HEK293 (cell line): ENCODE data around the gene YIPF1.

Source experiments
- CTCF ChIA-PET: fragments of 350-600 bp; formaldehyde crosslinking; extraction: SDS; loops from one replicate; lab custom pipeline; 2021; ENCODE audit warnings: antibody characterized with exemption; lab: Yijun Ruan, JAX
- POLR2A ChIA-PET: fragments of 300-600 bp; formaldehyde crosslinking; extraction: SDS; loops from one replicate; lab custom pipeline; 2020; ENCODE audit warnings: antibody characterized with exemption, inconsistent platforms; lab: Yijun Ruan, JAX
- H3K27ac ChIP-seq: fragments of 200-500 bp; sonication (Bioruptor generic); 2 replicates; pipeline ENCODE4 v1.5.1; 2014; ENCODE audit warnings: low read depth, low read length, control low read depth, inconsistent platforms; ENCODE audit errors: extremely low read depth
- H3K36me3 ChIP-seq, 2 experiments: fragments of 200-500 bp in 1 of 2; sonication (Bioruptor generic) in 1 of 2; 1 replicate in 1 of 2; 2 replicates in 1 of 2; pipeline ENCODE4 v1.5.1; 2014 to 2017; ENCODE audit warnings: inconsistent platforms in 2 of 2, low read length in 2 of 2; ENCODE audit not compliant: control insufficient read depth in 2 of 2, insufficient read depth in 1 of 2
- H3K4me1 ChIP-seq: fragments of 200-500 bp; sonication (Bioruptor generic); 2 replicates; pipeline ENCODE4 v1.5.1; 2014; ENCODE audit warnings: mild to moderate bottlenecking, low read length, inconsistent platforms; ENCODE audit not compliant: control insufficient read depth, insufficient read depth
- H3K4me3 ChIP-seq: 2 replicates; pipeline ENCODE4 v1.5.1; 2011; ENCODE audit warnings: low read depth, mild to moderate bottlenecking, control low read depth, low read length, moderate library complexity
- H3K9me3 ChIP-seq: fragments of 200-500 bp; sonication (Bioruptor generic); 2 replicates; pipeline ENCODE4 v1.5.1; 2014; ENCODE audit warnings: low read depth, low read length, inconsistent platforms; ENCODE audit not compliant: control insufficient read depth, insufficient read depth
- KLF7 ChIP-seq: fragments of 450-650 bp; formaldehyde crosslinking; IDR thresholded peaks from 2 replicates; pipeline ENCODE4 v1.5.1; 2016; ENCODE audit warnings: missing biosample characterization, missing genetic modification characterization, borderline replicate concordance
- KLF8 ChIP-seq: fragments of 450-650 bp; formaldehyde crosslinking; IDR thresholded peaks from 2 replicates; pipeline ENCODE4 v1.5.1; 2016; ENCODE audit warnings: missing biosample characterization, missing genetic modification characterization
- SCRT1 ChIP-seq: fragments of 450-650 bp; formaldehyde crosslinking; IDR thresholded peaks from 2 replicates; pipeline ENCODE4 v1.5.1; 2016; ENCODE audit warnings: missing biosample characterization, missing genetic modification characterization, borderline replicate concordance
- SCRT2 ChIP-seq: fragments of 450-650 bp; formaldehyde crosslinking; IDR thresholded peaks from 2 replicates; pipeline ENCODE4 v1.5.1; 2016; ENCODE audit warnings: missing biosample characterization, missing genetic modification characterization
- ZNF112 ChIP-seq: fragments of 450-650 bp; formaldehyde crosslinking; IDR thresholded peaks from 2 replicates; pipeline ENCODE4 v1.5.0; 2017; ENCODE audit warnings: missing biosample characterization, missing genetic modification characterization
- ZNF23 ChIP-seq: fragments of 450-650 bp; formaldehyde crosslinking; IDR thresholded peaks from 2 replicates; pipeline ENCODE4 v1.5.1; 2016; ENCODE audit warnings: missing biosample characterization, missing genetic modification characterization, borderline replicate concordance
- ZNF335 ChIP-seq: fragments of 450-650 bp; formaldehyde crosslinking; conservative IDR thresholded peaks from 2 replicates; pipeline ENCODE4 v1.5.1; 2016; ENCODE audit warnings: missing biosample characterization, missing genetic modification characterization
- ZNF37A ChIP-seq: fragments of 450-650 bp; IDR thresholded peaks from 2 replicates; pipeline ENCODE4 v1.5.1; 2018; ENCODE audit warnings: missing biosample characterization, missing genetic modification characterization
- ZNF426 ChIP-seq: fragments of 450-650 bp; formaldehyde crosslinking; IDR thresholded peaks from 2 replicates; pipeline ENCODE4 v1.5.1; 2017; ENCODE audit warnings: missing biosample characterization, missing genetic modification characterization, mild to moderate bottlenecking, inconsistent platforms, moderate library complexity
- ZNF558 ChIP-seq: fragments of 450-650 bp; formaldehyde crosslinking; IDR thresholded peaks from 2 replicates; pipeline ENCODE4 v1.5.1; 2016; ENCODE audit warnings: missing biosample characterization, missing genetic modification characterization
- ZNF600 ChIP-seq: fragments of 450-650 bp; formaldehyde crosslinking; IDR thresholded peaks from 2 replicates; pipeline ENCODE4 v1.5.1; 2016; ENCODE audit warnings: missing biosample characterization, missing genetic modification characterization
- ZNF654 ChIP-seq: fragments of 450-650 bp; formaldehyde crosslinking; IDR thresholded peaks from 2 replicates; pipeline ENCODE4 v1.5.1; 2016; ENCODE audit warnings: low read depth, missing biosample characterization, missing genetic modification characterization
- ZNF747 ChIP-seq: fragments of 450-650 bp; formaldehyde crosslinking; IDR thresholded peaks from 2 replicates; pipeline ENCODE4 v1.5.1; 2016; ENCODE audit warnings: missing biosample characterization, missing genetic modification characterization
- ZSCAN16 ChIP-seq: fragments of 450-650 bp; formaldehyde crosslinking; IDR thresholded peaks from 2 replicates; pipeline ENCODE4 v1.5.1; 2016; ENCODE audit warnings: missing biosample characterization, missing genetic modification characterization
- ZXDB ChIP-seq: fragments of 450-650 bp; formaldehyde crosslinking; IDR thresholded peaks from 2 replicates; pipeline ENCODE4 v1.5.1; 2016; ENCODE audit warnings: missing biosample characterization, missing genetic modification characterization
- TF ChIP-seq, protein P1 (sequence below): fragments of 450-650 bp; formaldehyde crosslinking; IDR thresholded peaks from 2 replicates; pipeline ENCODE4 v1.5.1; 2016; ENCODE audit warnings: missing biosample characterization, missing genetic modification characterization
- TF ChIP-seq, protein P2 (sequence below): fragments of 450-650 bp; formaldehyde crosslinking; IDR thresholded peaks from 2 replicates; pipeline ENCODE4 v1.5.1; 2016; ENCODE audit warnings: missing biosample characterization, missing genetic modification characterization
- TF ChIP-seq, protein P3 (sequence below): fragments of 450-650 bp; formaldehyde crosslinking; IDR thresholded peaks from 2 replicates; pipeline ENCODE4 v1.5.1; 2017; ENCODE audit warnings: missing biosample characterization, missing genetic modification characterization
- TF ChIP-seq, protein P4 (sequence below): fragments of 450-650 bp; formaldehyde crosslinking; IDR thresholded peaks from 2 replicates; pipeline ENCODE4 v1.5.1; 2016; ENCODE audit warnings: missing biosample characterization, missing genetic modification characterization, borderline replicate concordance
- TF ChIP-seq, protein P5 (sequence below): fragments of 450-650 bp; formaldehyde crosslinking; IDR thresholded peaks from 2 replicates; pipeline ENCODE4 v1.5.1; 2016; ENCODE audit warnings: missing biosample characterization, missing genetic modification characterization

YIPF1 gene

DNA sequence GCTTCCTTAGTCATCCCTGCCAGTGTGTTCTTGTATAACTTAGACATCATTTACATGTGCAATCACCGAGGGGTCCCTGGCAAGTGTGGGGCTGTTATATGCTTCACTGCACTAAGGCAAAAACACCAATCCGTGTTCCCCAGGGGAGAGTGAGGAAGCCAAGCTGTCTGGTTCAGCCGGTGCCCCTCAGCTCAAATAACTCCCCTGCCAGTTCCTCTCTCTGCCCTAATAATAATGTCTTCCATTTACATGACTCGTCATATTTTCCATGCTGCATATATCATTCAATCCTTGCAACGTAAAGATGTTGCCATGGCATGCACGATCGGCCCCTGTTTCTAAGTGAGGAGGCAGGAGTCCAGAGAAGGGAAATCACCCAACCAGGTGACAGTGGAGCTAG, 27.1 kb downstream of the YIPF1 start (continued):
- TF ChIP-seq, protein P1, sequence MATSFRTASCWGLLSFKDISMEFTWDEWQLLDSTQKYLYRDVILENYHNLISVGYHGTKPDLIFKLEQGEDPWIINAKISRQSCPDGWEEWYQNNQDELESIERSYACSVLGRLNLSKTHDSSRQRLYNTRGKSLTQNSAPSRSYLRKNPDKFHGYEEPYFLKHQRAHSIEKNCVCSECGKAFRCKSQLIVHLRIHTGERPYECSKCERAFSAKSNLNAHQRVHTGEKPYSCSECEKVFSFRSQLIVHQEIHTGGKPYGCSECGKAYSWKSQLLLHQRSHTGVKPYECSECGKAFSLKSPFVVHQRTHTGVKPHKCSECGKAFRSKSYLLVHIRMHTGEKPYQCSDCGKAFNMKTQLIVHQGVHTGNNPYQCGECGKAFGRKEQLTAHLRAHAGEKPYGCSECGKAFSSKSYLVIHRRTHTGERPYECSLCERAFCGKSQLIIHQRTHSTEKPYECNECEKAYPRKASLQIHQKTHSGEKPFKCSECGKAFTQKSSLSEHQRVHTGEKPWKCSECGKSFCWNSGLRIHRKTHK (tag by site-specific recombination), result no peak
- TF ChIP-seq, all 188 proteins: peak for 0

DNA sequence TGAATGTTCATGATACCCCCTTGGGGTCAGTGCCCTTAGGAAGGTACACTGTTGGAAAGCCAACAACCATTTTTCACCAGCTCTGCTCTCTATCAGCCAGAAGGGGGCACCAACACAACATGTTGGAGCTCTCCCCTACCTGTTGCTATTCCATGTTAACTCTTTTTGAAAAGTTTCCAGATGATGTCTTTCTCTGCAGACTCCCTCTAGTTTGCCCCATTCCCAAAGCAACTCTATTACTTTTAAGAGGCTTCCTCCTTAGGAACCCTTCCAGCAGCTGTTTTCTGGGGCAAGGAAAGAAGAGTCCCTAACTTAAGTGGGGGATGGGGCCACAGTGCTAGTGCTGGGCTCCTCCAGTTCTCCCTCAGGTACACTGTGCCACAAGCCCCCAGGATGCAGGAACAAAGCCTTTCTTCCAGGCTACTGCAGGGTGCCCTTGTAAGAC, 28.6 kb downstream of the YIPF1 start:
- Histone ChIP-seq H3K36me3 (peaks cover 0 to 50% of the 10 kb centered on the region in 2 experiments; a peak in 1 of 3 replicates), H3K4me1 (no peaks in the 10 kb centered on the region), H3K4me3 (no peak overlapping the region), H3K9me3 (no peaks in the 10 kb centered on the region), H3K27ac (no peak overlapping the region)
- POLR2A ChIA-PET, result interaction anchor here (1.1 to 2.0 kb wide), 2 partner anchors 84 to 192 kb away, joined by 3 to 8 read pairs; partner anchors contain the start of genes IFT25, TCEANC2 and TMEM59
- no peak for TF ChIP-seq ZNF37A
- TF ChIP-seq, protein P2, sequence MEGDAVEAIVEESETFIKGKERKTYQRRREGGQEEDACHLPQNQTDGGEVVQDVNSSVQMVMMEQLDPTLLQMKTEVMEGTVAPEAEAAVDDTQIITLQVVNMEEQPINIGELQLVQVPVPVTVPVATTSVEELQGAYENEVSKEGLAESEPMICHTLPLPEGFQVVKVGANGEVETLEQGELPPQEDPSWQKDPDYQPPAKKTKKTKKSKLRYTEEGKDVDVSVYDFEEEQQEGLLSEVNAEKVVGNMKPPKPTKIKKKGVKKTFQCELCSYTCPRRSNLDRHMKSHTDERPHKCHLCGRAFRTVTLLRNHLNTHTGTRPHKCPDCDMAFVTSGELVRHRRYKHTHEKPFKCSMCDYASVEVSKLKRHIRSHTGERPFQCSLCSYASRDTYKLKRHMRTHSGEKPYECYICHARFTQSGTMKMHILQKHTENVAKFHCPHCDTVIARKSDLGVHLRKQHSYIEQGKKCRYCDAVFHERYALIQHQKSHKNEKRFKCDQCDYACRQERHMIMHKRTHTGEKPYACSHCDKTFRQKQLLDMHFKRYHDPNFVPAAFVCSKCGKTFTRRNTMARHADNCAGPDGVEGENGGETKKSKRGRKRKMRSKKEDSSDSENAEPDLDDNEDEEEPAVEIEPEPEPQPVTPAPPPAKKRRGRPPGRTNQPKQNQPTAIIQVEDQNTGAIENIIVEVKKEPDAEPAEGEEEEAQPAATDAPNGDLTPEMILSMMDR (tag by site-specific recombination), result peak; percentile 46; the same call in 1 of the 2 replicates
- peak; percentile 100 for TF ChIP-seq SCRT2 (tag by site-specific recombination)
- TF ChIP-seq ZNF654 (tag by site-specific recombination), result peak; percentile 90
- TF ChIP-seq SCRT1 (tag by site-specific recombination), result peak; percentile 99
- CTCF ChIA-PET, result interaction anchor here (0.5 to 4.9 kb wide), 37 partner anchors 10 to 1136 kb away, joined by 3 to 58 read pairs (median 5); partner anchors contain the start of genes IFT25 and LRRC42

DNA sequence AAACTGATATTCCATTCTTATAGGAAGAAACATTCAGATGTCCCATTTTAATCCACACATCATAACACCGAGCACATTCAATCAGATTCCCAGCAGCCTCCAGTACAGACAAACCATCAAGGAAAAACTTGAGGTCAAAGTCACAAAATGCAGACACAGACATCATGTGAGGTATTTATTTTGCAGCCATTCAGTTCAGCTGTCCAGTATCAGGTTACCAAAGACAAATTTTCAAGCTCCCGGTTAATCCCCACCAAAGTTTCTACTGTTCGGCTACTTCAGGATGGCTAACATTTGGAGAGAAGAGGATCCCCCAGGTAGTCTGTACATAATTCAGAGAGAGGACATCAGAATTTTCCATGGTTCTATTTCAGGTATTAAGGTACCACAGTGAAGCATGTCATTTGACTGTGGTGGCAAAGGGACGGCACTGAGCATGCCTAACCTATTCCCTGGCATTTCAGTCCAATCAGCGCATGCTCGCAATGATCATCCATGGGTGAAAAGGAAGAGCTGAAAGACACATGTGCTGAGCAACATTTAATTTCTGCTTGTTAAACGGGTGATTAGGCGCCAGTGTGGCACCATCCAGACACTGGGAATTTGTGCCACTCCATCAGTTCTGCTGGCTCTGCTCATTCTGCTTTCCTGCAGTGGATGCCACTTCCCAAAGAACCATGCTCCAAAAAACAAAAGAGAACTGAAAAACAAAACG, 37.9 kb downstream of the YIPF1 start:
- ChIA-PET POLR2A (no interaction called here), CTCF (interaction anchor here (0.6 to 5.2 kb wide), 3 partner anchors 9 to 98 kb away, joined by 3 to 35 read pairs (median 4); no protein-coding TSS in a partner anchor)
- no peak overlapping the region for H3K27ac ChIP-seq
- H3K9me3 ChIP-seq, result no peaks in the 10 kb centered on the region
- H3K4me3 ChIP-seq, result no peak overlapping the region
- H3K36me3 ChIP-seq, result peaks cover 0 to 38% of the 10 kb centered on the region in 2 experiments; a peak in 1 of 3 replicates
- no peaks in the 10 kb centered on the region for H3K4me1 ChIP-seq
- TF ChIP-seq KLF7 (tag by site-specific recombination) (no peak), KLF8 (tag by site-specific recombination) (no peak), ZXDB (tag by site-specific recombination) (no peak), ZNF112 (tag by site-specific recombination) (no peak), ZSCAN16 (tag by site-specific recombination) (no peak), ZNF426 (tag by site-specific recombination) (no peak), ZNF600 (no peak), ZNF335 (tag by site-specific recombination) (no peak), ZNF23 (tag by site-specific recombination) (no peak), ZNF558 (tag by site-specific recombination) (no peak), ZNF747 (tag by site-specific recombination) (no peak)
- TF ChIP-seq, protein P3, sequence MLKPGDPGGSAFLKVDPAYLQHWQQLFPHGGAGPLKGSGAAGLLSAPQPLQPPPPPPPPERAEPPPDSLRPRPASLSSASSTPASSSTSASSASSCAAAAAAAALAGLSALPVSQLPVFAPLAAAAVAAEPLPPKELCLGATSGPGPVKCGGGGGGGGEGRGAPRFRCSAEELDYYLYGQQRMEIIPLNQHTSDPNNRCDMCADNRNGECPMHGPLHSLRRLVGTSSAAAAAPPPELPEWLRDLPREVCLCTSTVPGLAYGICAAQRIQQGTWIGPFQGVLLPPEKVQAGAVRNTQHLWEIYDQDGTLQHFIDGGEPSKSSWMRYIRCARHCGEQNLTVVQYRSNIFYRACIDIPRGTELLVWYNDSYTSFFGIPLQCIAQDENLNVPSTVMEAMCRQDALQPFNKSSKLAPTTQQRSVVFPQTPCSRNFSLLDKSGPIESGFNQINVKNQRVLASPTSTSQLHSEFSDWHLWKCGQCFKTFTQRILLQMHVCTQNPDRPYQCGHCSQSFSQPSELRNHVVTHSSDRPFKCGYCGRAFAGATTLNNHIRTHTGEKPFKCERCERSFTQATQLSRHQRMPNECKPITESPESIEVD (tag by site-specific recombination), result no peak
- TF ChIP-seq, protein P4, sequence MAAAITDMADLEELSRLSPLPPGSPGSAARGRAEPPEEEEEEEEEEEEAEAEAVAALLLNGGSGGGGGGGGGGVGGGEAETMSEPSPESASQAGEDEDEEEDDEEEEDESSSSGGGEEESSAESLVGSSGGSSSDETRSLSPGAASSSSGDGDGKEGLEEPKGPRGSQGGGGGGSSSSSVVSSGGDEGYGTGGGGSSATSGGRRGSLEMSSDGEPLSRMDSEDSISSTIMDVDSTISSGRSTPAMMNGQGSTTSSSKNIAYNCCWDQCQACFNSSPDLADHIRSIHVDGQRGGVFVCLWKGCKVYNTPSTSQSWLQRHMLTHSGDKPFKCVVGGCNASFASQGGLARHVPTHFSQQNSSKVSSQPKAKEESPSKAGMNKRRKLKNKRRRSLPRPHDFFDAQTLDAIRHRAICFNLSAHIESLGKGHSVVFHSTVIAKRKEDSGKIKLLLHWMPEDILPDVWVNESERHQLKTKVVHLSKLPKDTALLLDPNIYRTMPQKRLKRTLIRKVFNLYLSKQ (tag by site-specific recombination), result no peak
- TF ChIP-seq, protein P5, sequence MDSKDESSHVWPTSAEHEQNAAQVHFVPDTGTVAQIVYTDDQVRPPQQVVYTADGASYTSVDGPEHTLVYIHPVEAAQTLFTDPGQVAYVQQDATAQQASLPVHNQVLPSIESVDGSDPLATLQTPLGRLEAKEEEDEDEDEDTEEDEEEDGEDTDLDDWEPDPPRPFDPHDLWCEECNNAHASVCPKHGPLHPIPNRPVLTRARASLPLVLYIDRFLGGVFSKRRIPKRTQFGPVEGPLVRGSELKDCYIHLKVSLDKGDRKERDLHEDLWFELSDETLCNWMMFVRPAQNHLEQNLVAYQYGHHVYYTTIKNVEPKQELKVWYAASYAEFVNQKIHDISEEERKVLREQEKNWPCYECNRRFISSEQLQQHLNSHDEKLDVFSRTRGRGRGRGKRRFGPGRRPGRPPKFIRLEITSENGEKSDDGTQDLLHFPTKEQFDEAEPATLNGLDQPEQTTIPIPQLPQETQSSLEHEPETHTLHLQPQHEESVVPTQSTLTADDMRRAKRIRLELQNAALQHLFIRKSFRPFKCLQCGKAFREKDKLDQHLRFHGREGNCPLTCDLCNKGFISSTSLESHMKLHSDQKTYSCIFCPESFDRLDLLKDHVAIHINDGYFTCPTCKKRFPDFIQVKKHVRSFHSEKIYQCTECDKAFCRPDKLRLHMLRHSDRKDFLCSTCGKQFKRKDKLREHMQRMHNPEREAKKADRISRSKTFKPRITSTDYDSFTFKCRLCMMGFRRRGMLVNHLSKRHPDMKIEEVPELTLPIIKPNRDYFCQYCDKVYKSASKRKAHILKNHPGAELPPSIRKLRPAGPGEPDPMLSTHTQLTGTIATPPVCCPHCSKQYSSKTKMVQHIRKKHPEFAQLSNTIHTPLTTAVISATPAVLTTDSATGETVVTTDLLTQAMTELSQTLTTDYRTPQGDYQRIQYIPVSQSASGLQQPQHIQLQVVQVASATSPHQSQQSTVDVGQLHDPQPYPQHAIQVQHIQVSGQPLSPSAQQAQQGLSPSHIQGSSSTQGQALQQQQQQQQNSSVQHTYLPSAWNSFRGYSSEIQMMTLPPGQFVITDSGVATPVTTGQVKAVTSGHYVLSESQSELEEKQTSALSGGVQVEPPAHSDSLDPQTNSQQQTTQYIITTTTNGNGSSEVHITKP, result no peak
